Endodermal cell (in vitro differentiated cells): ENCODE measurements around the gene MYL5. TPM values are rescaled to one million over a fixed set of nuclear protein-coding genes. Genes with fewer than 3 reads are reported as not detected.
A peak's percentile ranks its signal among the peaks of the same experiment; 100 is the strongest.

Source experiments
- DNase-seq: peaks from one replicate; pipeline ENCODE4 v3.0.0-alpha.2; 2017
- H3K27ac ChIP-seq: 2 replicates; pipeline ENCODE4 v1.5.1; 2013; ENCODE audit warnings: mild to moderate bottlenecking, low read depth, low read length, moderate library complexity
- H3K27me3 ChIP-seq: 2 replicates; pipeline ENCODE4 v1.6.1; 2013; ENCODE audit warnings: mild to moderate bottlenecking, low read length, moderate library complexity; ENCODE audit not compliant: insufficient read depth, control insufficient read depth, poor library complexity, severe bottlenecking
- H3K36me3 ChIP-seq: 2 replicates; pipeline ENCODE4 v1.7.0; 2013; ENCODE audit warnings: mild to moderate bottlenecking, low read length, moderate library complexity; ENCODE audit not compliant: control insufficient read depth, insufficient read depth
- H3K4me1 ChIP-seq: one replicate; pipeline ENCODE4 v1.7.0; 2013; ENCODE audit warnings: low read length; ENCODE audit not compliant: control insufficient read depth, insufficient read depth
- H3K4me3 ChIP-seq: 2 replicates; pipeline ENCODE4 v1.5.1; 2013; ENCODE audit warnings: mild to moderate bottlenecking, low read length, moderate library complexity
- H3K9ac ChIP-seq: 2 replicates; pipeline ENCODE4 v1.6.1; 2013; ENCODE audit warnings: mild to moderate bottlenecking, low read length, moderate library complexity; ENCODE audit not compliant: poor library complexity, severe bottlenecking; ENCODE audit errors: extremely low read depth
- H3K9me3 ChIP-seq: 2 replicates; pipeline ENCODE4 v1.6.1; 2013; ENCODE audit warnings: mild to moderate bottlenecking, low read length, moderate library complexity; ENCODE audit not compliant: control insufficient read depth
- H3K27ac Mint-ChIP-seq: 2 replicates; pipeline ENCODE4 v1.8.0; 2020; ENCODE audit warnings: mixed read lengths
- H3K27me3 Mint-ChIP-seq: 2 replicates; pipeline ENCODE4 v1.8.0; 2021; ENCODE audit warnings: mild to moderate bottlenecking, mixed read lengths; ENCODE audit not compliant: insufficient read depth
- H3K36me3 Mint-ChIP-seq: 2 replicates; pipeline ENCODE4 v1.8.0; 2020; ENCODE audit warnings: low read depth, mixed read lengths
- H3K4me1 Mint-ChIP-seq: 2 replicates; pipeline ENCODE4 v1.8.0; 2020; ENCODE audit warnings: mixed read lengths
- H3K4me3 Mint-ChIP-seq: 2 replicates; pipeline ENCODE4 v1.8.0; 2020; ENCODE audit warnings: mild to moderate bottlenecking, moderate library complexity, mixed read lengths
- H3K9me3 Mint-ChIP-seq: 2 replicates; pipeline ENCODE4 v1.8.0; 2020; ENCODE audit warnings: mild to moderate bottlenecking, mixed read lengths
- WGBS, 2 experiments: methylation state at CpG; one replicate each; pipeline versions ENCODE4 v1.1.5 to v1.1.7; 2013; ENCODE audit warnings: missing lambda C conversion rate in 2 of 2, mixed read lengths in 1 of 2; ENCODE audit not compliant: insufficient coverage in 1 of 2, insufficient read length in 1 of 2; 5-methylcytosine and 5-hydroxymethylcytosine counted together
- total RNA-seq, 2 donors: library from RNA; stranded (reverse); fragmentation: NEBNext Ultra II Directional in 1 of 2; extraction: Animal tissue kit (Norgen Biotek cat#: 25700) in 1 of 2; gene quantifications; 2 replicates in 1 of 2; 3 replicates in 1 of 2; pipeline ENCODE4 v1.2.1, GENCODE V29; 2021
- TF ChIP-seq, protein P1 (sequence below): fragments of 200-600 bp; sonication (generic); conservative IDR thresholded peaks from 2 replicates; pipeline ENCODE4 v1.5.0; 2021; ENCODE audit warnings: antibody characterized with exemption, mild to moderate bottlenecking

MYL5 gene
- total RNA-seq, 2 donors from 2014 or later = 20.0 to 23.4 TPM

DNA sequence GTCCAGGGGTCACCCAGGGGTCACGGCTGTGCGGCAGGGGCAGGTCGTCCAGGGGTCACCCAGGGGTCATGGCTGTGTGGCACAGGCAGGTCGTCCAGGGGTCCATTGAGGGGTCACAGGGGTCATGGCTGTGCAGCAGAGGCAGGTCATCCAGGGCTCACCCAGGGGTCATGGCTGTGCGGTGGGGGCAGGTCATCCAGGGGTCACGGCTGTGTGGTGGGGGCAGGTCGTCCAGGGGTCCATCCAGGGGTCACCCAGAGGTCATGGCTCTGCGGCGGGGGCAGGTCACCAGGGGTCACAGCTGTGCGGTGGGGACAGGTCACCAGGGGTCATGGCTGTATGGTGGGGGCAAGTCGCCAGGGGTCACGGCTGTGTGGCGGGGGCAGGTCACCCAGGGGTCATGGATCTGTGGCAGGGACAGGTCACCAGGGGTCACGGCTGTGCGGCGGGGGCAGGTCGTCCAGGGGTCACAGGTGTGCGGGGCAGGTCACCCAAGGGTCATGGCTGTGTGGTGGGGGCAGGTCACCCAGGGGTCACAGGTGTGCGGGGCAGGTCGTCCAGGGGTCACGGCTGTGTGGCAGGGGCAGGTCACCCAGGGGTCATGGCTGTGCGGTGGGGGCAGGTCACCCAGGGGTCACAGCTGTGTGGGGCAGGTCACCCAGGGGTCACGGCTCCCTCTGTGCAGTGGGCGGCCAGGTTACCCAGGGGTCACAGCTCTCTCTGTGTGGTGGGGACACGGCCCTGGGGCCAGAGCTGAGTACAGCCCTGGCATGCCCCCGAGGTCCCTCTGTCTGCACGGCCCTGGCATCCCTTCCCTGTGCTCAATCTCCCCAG, 16.3 kb upstream of the MYL5 start:
- peaks cover 7% of the 10 kb centered on the region for H3K36me3 Mint-ChIP-seq
- no peaks in the 10 kb centered on the region for H3K27me3 ChIP-seq
- H3K36me3 ChIP-seq = no peaks in the 10 kb centered on the region
- no peak overlapping the region for H3K4me3 Mint-ChIP-seq
- H3K9me3 ChIP-seq = no peaks in the 10 kb centered on the region
- H3K9ac ChIP-seq = no peak overlapping the region
- no peak overlapping the region for H3K4me3 ChIP-seq
- no peaks in the 10 kb centered on the region for H3K27me3 Mint-ChIP-seq
- no peak overlapping the region for H3K27ac ChIP-seq
- no peaks in the 10 kb centered on the region for H3K4me1 Mint-ChIP-seq
- WGBS, 2 experiments = 90 to 98% methylated on average over 8 to 27 of the region's 27 CpGs
- DNase-seq = peak; percentile 48
- H3K27ac Mint-ChIP-seq = no peak overlapping the region
- no peaks in the 10 kb centered on the region for H3K4me1 ChIP-seq
- TF ChIP-seq, protein P1, sequence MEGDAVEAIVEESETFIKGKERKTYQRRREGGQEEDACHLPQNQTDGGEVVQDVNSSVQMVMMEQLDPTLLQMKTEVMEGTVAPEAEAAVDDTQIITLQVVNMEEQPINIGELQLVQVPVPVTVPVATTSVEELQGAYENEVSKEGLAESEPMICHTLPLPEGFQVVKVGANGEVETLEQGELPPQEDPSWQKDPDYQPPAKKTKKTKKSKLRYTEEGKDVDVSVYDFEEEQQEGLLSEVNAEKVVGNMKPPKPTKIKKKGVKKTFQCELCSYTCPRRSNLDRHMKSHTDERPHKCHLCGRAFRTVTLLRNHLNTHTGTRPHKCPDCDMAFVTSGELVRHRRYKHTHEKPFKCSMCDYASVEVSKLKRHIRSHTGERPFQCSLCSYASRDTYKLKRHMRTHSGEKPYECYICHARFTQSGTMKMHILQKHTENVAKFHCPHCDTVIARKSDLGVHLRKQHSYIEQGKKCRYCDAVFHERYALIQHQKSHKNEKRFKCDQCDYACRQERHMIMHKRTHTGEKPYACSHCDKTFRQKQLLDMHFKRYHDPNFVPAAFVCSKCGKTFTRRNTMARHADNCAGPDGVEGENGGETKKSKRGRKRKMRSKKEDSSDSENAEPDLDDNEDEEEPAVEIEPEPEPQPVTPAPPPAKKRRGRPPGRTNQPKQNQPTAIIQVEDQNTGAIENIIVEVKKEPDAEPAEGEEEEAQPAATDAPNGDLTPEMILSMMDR = no peak
- H3K9me3 Mint-ChIP-seq = no peaks in the 10 kb centered on the region

DNA sequence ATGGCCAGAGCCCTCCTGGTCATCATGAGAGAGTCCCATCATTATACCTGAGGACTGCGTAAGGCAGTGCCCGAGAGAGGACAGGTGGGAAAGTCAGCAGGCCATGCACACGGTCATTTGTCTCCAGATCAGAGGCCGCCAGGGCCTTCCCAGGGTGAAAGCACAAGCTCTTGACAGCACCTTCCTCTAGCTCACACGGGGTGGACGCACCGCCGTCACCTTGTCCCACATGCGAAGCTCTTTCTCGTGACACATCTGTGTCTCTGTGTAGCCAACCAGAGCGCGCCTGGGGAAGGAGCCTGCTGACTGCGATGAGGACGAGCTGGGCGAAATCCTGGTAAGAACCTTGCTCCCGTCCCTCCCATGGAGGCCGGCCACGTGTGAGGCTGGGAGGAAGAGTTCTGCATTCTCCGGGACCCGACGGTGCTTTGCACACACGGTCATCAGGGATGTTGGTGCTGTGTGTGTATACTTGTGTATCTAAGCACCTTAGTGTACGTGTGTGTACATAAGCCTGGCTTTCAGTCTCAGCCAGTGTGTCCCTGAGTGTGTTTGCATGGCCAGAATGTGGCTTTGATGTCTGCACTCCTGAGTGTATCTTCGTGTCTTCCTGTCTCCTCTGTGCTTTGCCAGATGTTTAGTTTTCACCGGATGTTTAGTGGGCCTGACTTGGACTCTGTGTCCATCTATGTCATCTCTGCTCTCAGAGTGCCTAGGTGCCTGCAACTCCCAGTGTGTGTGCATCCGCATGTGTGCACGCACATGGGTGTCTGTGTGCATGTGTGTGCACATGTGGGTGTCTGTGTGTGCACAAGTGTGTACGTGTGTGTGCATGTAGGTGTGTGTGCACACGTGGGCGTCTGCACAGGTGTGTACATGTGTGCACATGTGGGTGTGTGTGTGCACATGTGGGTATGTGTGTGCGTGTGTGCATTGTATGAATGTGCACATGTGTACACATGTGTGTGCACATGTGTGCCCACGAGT, 15.4 kb upstream of the MYL5 start:
- Histone ChIP-seq H3K4me3 (no peak overlapping the region), H3K9ac (no peak overlapping the region), H3K9me3 (no peaks in the 10 kb centered on the region), H3K36me3 (no peaks in the 10 kb centered on the region), H3K27ac (no peak overlapping the region), H3K27me3 (no peaks in the 10 kb centered on the region), H3K4me1 (no peaks in the 10 kb centered on the region)
- Mint-ChIP-seq H3K4me3 (no peak overlapping the region), H3K27ac (no peak overlapping the region), H3K9me3 (no peaks in the 10 kb centered on the region), H3K4me1 (no peaks in the 10 kb centered on the region), H3K27me3 (no peaks in the 10 kb centered on the region), H3K36me3 (peaks cover 7% of the 10 kb centered on the region)
- TF ChIP-seq, protein P1 = no peak
- peak; percentile 41 for DNase-seq
- WGBS, 2 experiments = 94% methylated on average over 31 to 32 of the region's 32 CpGs

DNA sequence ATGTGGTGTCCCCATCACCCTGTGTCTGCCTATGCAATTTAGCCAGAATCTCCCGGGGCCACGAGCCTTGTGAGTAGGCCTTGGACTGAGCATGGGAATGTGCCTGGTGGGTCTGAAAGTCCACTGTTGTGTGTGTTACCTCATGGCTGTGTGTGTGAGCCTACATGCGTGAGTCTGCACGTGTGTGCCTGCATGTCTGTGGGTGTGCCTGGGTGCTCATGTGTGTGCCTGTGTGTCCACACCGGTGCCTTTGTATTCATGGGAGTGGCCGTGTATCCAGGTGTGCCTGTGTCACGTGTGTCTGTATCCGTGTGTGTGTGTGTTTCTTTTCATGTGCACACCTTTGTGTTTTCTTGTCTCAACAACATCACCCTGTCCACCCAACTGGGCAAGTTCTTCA, 14.5 kb upstream of the MYL5 start:
- no peak overlapping the region for H3K9ac ChIP-seq
- no peak overlapping the region for H3K4me3 Mint-ChIP-seq
- H3K4me1 ChIP-seq = no peaks in the 10 kb centered on the region
- H3K27me3 Mint-ChIP-seq = no peaks in the 10 kb centered on the region
- no peaks in the 10 kb centered on the region for H3K9me3 ChIP-seq
- no peak overlapping the region for H3K27ac ChIP-seq
- H3K4me1 Mint-ChIP-seq = no peaks in the 10 kb centered on the region
- H3K36me3 ChIP-seq = no peaks in the 10 kb centered on the region
- DNase-seq = no peak
- TF ChIP-seq, protein P1 = no peak
- WGBS, 2 experiments = 95% methylated on average over 7 to 8 of the region's 8 CpGs
- no peak overlapping the region for H3K27ac Mint-ChIP-seq
- no peaks in the 10 kb centered on the region for H3K27me3 ChIP-seq
- H3K4me3 ChIP-seq = no peak overlapping the region
- no peaks in the 10 kb centered on the region for H3K9me3 Mint-ChIP-seq
- H3K36me3 Mint-ChIP-seq = peaks cover 7% of the 10 kb centered on the region
